AG10803 (cell line): ENCODE results near the gene MAP3K20.
A peak's percentile ranks its signal among the peaks of the same experiment; 100 is the strongest.
"Not testable (repeated sequence)": the region's sequence is repeated elsewhere in the genome, so short reads cannot be mapped to it uniquely, and the experiment has no call there.

Source experiments
- DNase-seq: peaks from one replicate; pipeline ENCODE4 v3.0.0; 2010; ENCODE audit warnings: low read depth
- H3K4me3 ChIP-seq: 2 replicates; pipeline ENCODE4 v1.5.1; 2011; ENCODE audit warnings: mild to moderate bottlenecking, low read length, control low read depth
- TF ChIP-seq, protein P1 (sequence below): conservative IDR thresholded peaks from 2 replicates; pipeline ENCODE4 v1.5.1; 2011; ENCODE audit warnings: mild to moderate bottlenecking, low read length, control low read depth, inconsistent platforms

The MAP3K20 gene

DNA sequence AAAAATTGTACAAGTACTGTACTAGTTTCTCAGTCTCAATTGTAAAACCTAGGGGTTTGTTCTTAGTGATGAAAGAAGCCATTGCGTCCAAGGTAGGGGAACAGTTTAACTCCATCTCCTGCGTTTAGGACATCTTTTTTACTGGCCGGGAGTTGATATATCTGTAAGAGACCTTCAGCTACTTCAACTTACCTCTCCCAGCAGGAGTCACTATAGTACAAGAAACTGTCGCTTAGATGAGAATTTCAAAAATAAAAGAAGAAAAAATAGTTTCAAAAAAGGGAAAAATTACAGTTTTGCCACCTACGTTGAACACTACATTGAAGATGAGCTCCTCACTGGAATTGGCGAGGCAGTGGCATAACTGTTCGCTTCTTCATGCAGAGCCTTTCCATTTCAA lies 122.7 kb downstream of the MAP3K20 start:
- no peak overlapping the region for H3K4me3 ChIP-seq
- no peak for DNase-seq
- TF ChIP-seq, protein P1, sequence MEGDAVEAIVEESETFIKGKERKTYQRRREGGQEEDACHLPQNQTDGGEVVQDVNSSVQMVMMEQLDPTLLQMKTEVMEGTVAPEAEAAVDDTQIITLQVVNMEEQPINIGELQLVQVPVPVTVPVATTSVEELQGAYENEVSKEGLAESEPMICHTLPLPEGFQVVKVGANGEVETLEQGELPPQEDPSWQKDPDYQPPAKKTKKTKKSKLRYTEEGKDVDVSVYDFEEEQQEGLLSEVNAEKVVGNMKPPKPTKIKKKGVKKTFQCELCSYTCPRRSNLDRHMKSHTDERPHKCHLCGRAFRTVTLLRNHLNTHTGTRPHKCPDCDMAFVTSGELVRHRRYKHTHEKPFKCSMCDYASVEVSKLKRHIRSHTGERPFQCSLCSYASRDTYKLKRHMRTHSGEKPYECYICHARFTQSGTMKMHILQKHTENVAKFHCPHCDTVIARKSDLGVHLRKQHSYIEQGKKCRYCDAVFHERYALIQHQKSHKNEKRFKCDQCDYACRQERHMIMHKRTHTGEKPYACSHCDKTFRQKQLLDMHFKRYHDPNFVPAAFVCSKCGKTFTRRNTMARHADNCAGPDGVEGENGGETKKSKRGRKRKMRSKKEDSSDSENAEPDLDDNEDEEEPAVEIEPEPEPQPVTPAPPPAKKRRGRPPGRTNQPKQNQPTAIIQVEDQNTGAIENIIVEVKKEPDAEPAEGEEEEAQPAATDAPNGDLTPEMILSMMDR = no peak

DNA sequence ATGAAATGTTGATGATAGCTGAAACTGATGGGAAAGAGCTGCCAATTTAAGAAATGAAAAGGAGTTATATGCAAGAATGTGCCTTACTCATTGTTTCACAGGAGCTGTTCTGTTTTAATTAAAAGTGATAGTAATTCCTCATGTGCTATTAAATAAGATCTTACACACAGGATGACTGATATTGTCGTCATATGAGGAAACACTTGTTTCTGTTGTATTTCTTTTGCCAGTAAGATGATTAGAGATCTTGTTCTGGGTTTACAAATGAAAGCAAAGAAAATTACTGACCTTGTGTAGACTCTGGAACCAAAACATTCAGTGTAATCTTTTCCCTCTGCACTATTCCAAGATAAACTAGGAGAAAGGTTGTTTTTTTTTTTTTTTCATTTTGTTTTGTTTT lies 123.6 kb downstream of the MAP3K20 start:
- no peak overlapping the region for H3K4me3 ChIP-seq
- TF ChIP-seq, protein P1 = no peak
- no peak for DNase-seq

DNA sequence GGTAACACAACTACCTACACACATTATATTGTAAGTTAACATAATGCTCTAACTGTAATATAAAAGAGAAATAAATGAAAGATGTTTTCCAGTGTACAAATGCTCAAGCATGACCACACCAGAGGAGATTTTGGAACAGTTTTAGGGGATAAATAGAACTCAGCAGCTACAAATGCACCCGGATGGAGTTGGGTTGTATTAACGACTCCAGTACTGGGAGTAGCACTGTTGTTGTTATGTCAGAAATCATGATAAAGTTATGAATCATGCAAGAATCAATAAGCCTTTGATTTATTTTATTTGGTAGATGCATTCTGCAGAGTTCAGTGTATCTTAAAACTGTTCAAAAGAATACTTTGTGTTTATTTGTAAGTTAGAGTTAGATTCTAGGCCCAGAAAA lies 126.9 kb downstream of the MAP3K20 start:
- DNase-seq = no peak
- H3K4me3 ChIP-seq = no peak overlapping the region
- TF ChIP-seq, protein P1 = no peak

DNA sequence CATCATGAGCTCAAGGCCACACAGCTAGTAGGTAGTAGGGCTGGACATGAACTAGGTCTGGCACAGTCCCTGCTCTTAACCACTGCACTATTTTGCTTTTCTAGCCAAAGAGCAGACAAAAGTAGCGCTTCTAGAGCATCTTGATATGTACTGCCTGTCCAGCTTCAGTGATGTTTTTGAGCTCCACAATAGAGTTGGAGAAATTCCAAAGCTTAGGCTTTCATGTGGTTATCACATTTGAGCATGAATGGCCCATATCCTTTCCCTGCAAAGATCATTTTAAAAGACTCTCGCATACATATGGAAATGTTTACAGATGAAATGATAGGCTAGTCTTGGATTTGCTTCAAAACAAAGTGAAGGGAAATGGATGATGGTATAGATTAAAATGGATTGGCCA lies 128.7 kb downstream of the MAP3K20 start:
- H3K4me3 ChIP-seq = no peak overlapping the region
- TF ChIP-seq, protein P1 = no peak
- DNase-seq = no peak

DNA sequence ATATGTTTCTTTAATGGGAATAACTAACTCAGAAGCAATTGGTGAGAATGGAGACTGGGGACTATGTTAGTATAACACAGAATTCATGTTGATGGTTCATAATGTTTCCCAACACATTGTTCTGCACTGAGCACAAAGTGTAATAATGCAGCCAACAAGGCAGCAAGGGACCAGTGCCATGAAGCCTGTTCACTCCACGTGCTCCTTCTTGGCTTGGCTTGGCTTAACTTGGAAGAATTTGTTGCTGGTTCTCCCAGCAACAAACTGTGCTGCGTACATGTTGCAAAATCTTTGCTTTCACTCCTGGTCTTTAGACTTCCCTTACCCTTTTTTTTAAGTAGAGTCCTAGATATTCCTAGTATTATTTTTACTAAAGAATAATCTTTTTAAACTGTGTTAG lies 129.7 kb downstream of the MAP3K20 start:
- TF ChIP-seq, protein P1 = no peak
- no peak overlapping the region for H3K4me3 ChIP-seq
- peak; percentile 95 for DNase-seq

DNA sequence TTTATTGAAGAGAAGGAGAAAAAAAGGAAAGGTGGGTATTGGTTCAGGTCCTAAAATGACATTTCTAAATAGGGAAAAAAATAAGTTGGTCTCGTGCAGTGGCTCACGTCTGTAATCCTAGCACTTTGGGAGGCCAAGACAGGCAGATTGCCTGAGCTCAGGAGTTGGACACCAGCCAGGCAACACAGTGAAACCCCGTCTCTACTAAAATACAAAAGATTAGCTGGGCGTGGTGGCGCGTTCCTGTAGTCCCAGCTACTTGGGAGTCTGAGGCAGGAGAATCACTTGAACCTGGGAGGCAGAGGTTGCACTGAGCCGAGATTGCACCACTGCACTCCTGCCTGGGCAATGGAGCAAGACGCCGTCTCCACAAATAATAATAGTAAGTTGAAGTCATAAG lies 131.5 kb downstream of the MAP3K20 start:
- not testable (repeated sequence) for H3K4me3 ChIP-seq, DNase-seq

DNA sequence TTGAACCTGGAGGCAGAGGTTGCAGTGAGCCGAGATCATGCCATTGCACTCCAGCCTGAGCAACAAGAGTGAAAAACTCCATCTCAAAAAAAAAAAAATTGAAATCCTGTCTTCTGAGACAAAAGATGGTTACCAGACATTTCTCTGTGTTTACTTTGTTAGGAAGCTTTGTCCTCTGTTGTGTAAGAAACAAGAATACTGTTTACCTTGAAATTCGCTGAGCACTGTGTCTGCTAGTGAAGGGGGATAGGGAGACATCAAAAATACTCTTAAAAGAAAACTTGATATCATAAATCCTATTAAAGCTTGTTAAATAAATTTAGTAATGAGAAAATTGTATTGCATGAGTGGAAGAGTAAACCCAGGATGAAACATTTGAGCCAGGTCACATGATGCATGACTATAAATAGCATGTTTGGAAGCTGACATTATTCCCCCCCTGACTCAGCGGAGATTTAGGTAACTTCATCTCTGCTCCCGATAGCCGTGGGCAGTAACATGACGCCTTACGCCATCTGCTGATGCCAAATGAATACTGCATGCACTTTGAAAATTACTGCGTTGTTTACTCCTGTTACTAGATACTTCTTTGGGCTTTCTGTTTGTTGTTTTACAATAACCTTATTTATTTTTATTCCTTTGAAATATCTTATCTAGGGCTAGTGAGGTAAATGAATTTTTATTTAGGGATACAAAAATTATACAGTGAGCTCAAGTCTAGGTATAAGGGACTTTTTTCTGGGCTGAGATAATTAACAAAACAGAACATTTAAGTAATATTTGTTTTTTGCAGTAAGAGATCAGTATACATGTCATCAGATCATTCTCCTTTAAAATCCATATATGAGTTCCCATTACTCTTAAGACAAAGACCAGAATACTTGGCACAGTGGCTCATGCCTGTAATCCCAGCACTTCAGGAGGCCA lies 134.9 kb downstream of the MAP3K20 start:
- no peak overlapping the region for H3K4me3 ChIP-seq
- TF ChIP-seq, protein P1 = peak; percentile 98
- DNase-seq = peak; percentile 96
